Nephron progenitor cell (in vitro differentiated cells): Measurements from ENCODE around the gene KPNA3.

Experiments
- DNase-seq: peaks from one replicate; pipeline ENCODE4 v3.0.0; 2021
- H3K27ac Mint-ChIP-seq: 2 replicates; pipeline ENCODE4 v1.8.0; 2021; ENCODE audit warnings: mild to moderate bottlenecking, moderate library complexity, mixed read lengths
- H3K27me3 Mint-ChIP-seq: 2 replicates; pipeline ENCODE4 v1.8.0; 2021; ENCODE audit warnings: mild to moderate bottlenecking, low read depth, mixed read lengths; ENCODE audit not compliant: poor library complexity
- H3K36me3 Mint-ChIP-seq: 2 replicates; pipeline ENCODE4 v1.8.0; 2021; ENCODE audit warnings: low read depth, mixed read lengths
- H3K4me1 Mint-ChIP-seq: 2 replicates; pipeline ENCODE4 v1.8.0; 2021; ENCODE audit warnings: mixed read lengths
- H3K4me3 Mint-ChIP-seq: 2 replicates; pipeline ENCODE4 v1.8.0; 2021; ENCODE audit warnings: mild to moderate bottlenecking, moderate library complexity, mixed read lengths
- H3K9me3 Mint-ChIP-seq: 2 replicates; pipeline ENCODE4 v1.8.0; 2021; ENCODE audit warnings: mild to moderate bottlenecking, moderate library complexity, mixed read lengths
- CTCF ChIP-seq: fragments of 200-600 bp; sonication (generic); IDR thresholded peaks from 2 replicates; pipeline ENCODE4 v1.5.0; 2021; ENCODE audit warnings: antibody characterized with exemption

The KPNA3 gene

GRCh38 chr13:49792550-49793324 lies at the start of gene KPNA3:
TSS of gene KPNA3 (minus strand) at chr13:49792682. CDS start at chr13:49792506, 176 bp downstream.
- Mint-ChIP-seq H3K27ac (peak within 1 kb of the TSS; percentile 99), H3K27me3 (peaks cover 15% of the 10 kb centered on the region), H3K4me3 (peak within 1 kb of the TSS; percentile 96), H3K36me3 (peaks cover 19% of the 10 kb centered on the region), H3K9me3 (no peaks in the 10 kb centered on the region), H3K4me1 (peaks cover 38% of the 10 kb centered on the region)
- peak; percentile 95 for DNase-seq
- no peak for TF ChIP-seq CTCF

GRCh38 chr13:49841964-49842363 lies 49.5 kb upstream of the KPNA3 start:
- peaks cover 6% of the 10 kb centered on the region for H3K27me3 Mint-ChIP-seq
- no peak overlapping the region for H3K27ac Mint-ChIP-seq
- no peak for TF ChIP-seq CTCF
- H3K9me3 Mint-ChIP-seq, result peaks cover 4% of the 10 kb centered on the region
- DNase-seq, result no peak
- peaks cover 23% of the 10 kb centered on the region for H3K4me1 Mint-ChIP-seq
- no peak overlapping the region for H3K4me3 Mint-ChIP-seq
- H3K36me3 Mint-ChIP-seq, result no peaks in the 10 kb centered on the region

GRCh38 chr13:49840675-49841074 lies 48.2 kb upstream of the KPNA3 start:
- no peak overlapping the region for H3K27ac Mint-ChIP-seq
- peaks cover 32% of the 10 kb centered on the region for H3K4me1 Mint-ChIP-seq
- H3K9me3 Mint-ChIP-seq, result no peaks in the 10 kb centered on the region
- no peaks in the 10 kb centered on the region for H3K36me3 Mint-ChIP-seq
- no peak for DNase-seq
- H3K27me3 Mint-ChIP-seq, result peaks cover 6% of the 10 kb centered on the region
- TF ChIP-seq CTCF, result no peak
- no peak overlapping the region for H3K4me3 Mint-ChIP-seq

GRCh38 chr13:49840266-49840665 lies 47.8 kb upstream of the KPNA3 start:
- Mint-ChIP-seq H3K4me3 (no peak overlapping the region), H3K27me3 (peaks cover 6% of the 10 kb centered on the region), H3K27ac (no peak overlapping the region), H3K9me3 (no peaks in the 10 kb centered on the region), H3K36me3 (no peaks in the 10 kb centered on the region), H3K4me1 (peaks cover 32% of the 10 kb centered on the region)
- no peak for DNase-seq
- no peak for TF ChIP-seq CTCF

- no peak overlapping the region for H3K4me3 Mint-ChIP-seq
- no peak overlapping the region for H3K27ac Mint-ChIP-seq
- H3K4me1 Mint-ChIP-seq, result peaks cover 32% of the 10 kb centered on the region
- peaks cover 6% of the 10 kb centered on the region for H3K27me3 Mint-ChIP-seq
- no peaks in the 10 kb centered on the region for H3K36me3 Mint-ChIP-seq
- no peak for DNase-seq
- TF ChIP-seq CTCF, result no peak
- H3K9me3 Mint-ChIP-seq, result no peaks in the 10 kb centered on the region
Measured at GRCh38 chr13:49838989-49839388, 46.5 kb upstream of the KPNA3 start.

- peaks cover 9% of the 10 kb centered on the region for H3K27me3 Mint-ChIP-seq
- peak; percentile 20 for DNase-seq
- H3K27ac Mint-ChIP-seq, result peak overlapping the region; percentile 84
- peaks cover 32% of the 10 kb centered on the region for H3K4me1 Mint-ChIP-seq
- no peaks in the 10 kb centered on the region for H3K36me3 Mint-ChIP-seq
- H3K9me3 Mint-ChIP-seq, result no peaks in the 10 kb centered on the region
- no peak for TF ChIP-seq CTCF
- no peak overlapping the region for H3K4me3 Mint-ChIP-seq
Measured at GRCh38 chr13:49836516-49836915, 44.0 kb upstream of the KPNA3 start.
